Effector memory CD8-positive, alpha-beta T cell (primary cell): ENCODE results near the gene FHL2.
A peak's percentile ranks its signal among the peaks of the same experiment; 100 is the strongest.

Experiments
- ATAC-seq: fragments of 150-1000 bp; cut with Tn5 transposase; replicated peaks from 2 replicates; pipeline ENCODE4 v1.10.0; 2021; ENCODE audit warnings: mild to moderate bottlenecking, moderate library complexity
- DNase-seq, 3 experiments: peaks; one replicate each; pipeline ENCODE4 v3.0.0; 2021
- H3K27ac Mint-ChIP-seq, 2 donors: one replicate each; pipeline ENCODE4 v1.8.0; 2022; ENCODE audit warnings: mild to moderate bottlenecking in 2 of 2, mixed read lengths in 2 of 2, moderate library complexity in 2 of 2
- H3K27me3 Mint-ChIP-seq, 2 donors: one replicate each; pipeline ENCODE4 v1.8.0; 2022; ENCODE audit warnings: mixed read lengths in 2 of 2
- H3K36me3 Mint-ChIP-seq: one replicate; pipeline ENCODE4 v1.8.0; 2022; ENCODE audit warnings: mild to moderate bottlenecking, moderate library complexity, mixed read lengths; ENCODE audit not compliant: insufficient read depth
- H3K4me1 Mint-ChIP-seq, 2 donors: one replicate each; pipeline ENCODE4 v1.8.0; 2022; ENCODE audit warnings: low read depth in 2 of 2, mixed read lengths in 2 of 2
- H3K4me3 Mint-ChIP-seq, 2 donors: one replicate each; pipeline ENCODE4 v1.8.0; 2022; ENCODE audit warnings: mild to moderate bottlenecking in 2 of 2, mixed read lengths in 2 of 2, moderate library complexity in 2 of 2
- H3K9me3 Mint-ChIP-seq, 2 donors: one replicate each; pipeline ENCODE4 v1.8.0; 2022; ENCODE audit warnings: mixed read lengths in 2 of 2

FHL2 gene

DNA sequence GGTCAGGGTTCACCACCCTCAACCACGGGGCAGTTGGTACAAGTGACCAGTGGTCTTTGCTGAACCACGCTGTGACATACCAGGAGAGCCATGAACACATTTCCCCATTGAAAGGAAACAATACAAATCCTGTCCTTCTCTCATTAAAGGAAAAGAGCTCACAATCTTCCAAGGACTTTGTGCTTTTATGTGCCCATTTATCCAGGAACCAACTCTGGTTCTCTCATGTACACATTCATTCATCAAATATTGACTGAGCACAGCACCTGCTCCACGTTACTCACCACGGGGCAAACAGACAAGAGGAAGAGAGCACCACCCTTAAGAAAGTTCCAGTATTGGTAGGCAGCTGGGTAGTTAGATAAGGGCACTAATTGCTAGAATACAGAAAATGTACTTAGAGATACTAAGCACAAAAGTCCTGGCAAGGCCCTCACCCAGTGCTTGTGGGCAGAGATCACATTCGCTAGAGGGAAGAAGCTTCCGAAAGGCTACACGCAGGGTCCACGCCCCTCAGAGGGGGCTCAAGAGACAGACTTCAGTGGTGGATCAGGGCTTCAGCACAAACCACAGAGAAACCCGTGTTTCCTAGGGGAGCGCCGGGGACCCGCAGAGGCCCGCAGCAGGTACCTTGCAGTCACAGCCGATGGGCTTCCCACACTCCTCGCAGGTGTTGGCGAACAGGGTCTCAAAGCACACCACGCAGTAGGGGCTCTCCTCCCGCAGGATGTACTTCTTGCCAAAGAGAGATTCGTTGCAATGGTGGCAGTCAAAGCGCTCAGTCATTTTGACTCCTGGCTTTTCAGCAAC is 12.9 kb downstream of the FHL2 start:
- no peak for DNase-seq
- H3K36me3 Mint-ChIP-seq = no peaks in the 10 kb centered on the region
- no peaks in the 10 kb centered on the region for H3K9me3 Mint-ChIP-seq
- ATAC-seq = no peak
- H3K4me1 Mint-ChIP-seq = no peaks in the 10 kb centered on the region
- no peak overlapping the region for H3K27ac Mint-ChIP-seq
- peaks cover 13 to 40% of the 10 kb centered on the region in 2 donors for H3K27me3 Mint-ChIP-seq
- H3K4me3 Mint-ChIP-seq = no peak overlapping the region

GRCh38 chr2:105384861-105385260 is 14.0 kb downstream of the FHL2 start:
- ATAC-seq (no peak), DNase-seq (no peak)
- Mint-ChIP-seq H3K4me3 (no peak overlapping the region), H3K36me3 (no peaks in the 10 kb centered on the region), H3K4me1 (no peaks in the 10 kb centered on the region), H3K27ac (no peak overlapping the region), H3K9me3 (no peaks in the 10 kb centered on the region), H3K27me3 (peaks cover 13 to 40% of the 10 kb centered on the region in 2 donors)

DNA sequence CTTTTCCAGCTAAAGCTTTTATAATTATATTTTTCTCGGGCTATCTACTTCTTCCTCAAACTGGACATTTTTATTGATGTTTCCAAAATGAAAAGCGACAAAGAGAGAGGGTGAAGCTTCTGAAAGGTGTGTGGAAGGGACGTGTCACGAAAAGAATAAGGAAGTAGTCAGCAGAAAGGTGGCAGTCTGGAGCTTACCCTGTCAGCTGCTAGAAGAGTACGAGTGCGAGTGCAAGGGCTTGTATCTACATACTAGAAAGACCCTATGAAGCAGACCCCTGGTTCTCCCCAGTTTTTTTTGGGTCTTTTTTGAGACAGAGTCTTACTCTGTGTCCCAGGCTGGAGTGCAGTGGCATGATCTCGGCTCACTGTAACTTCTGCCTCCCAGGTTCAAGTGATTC is 14.6 kb downstream of the FHL2 start:
- no peak overlapping the region for H3K27ac Mint-ChIP-seq
- no peaks in the 10 kb centered on the region for H3K9me3 Mint-ChIP-seq
- no peak overlapping the region for H3K4me3 Mint-ChIP-seq
- H3K4me1 Mint-ChIP-seq = no peaks in the 10 kb centered on the region
- ATAC-seq (no peak), DNase-seq (no peak)
- H3K27me3 Mint-ChIP-seq = peaks cover 13 to 40% of the 10 kb centered on the region in 2 donors
- H3K36me3 Mint-ChIP-seq = no peaks in the 10 kb centered on the region

GRCh38 chr2:105383432-105384166 is 15.3 kb downstream of the FHL2 start:
- ATAC-seq (no peak), DNase-seq (no peak)
- Mint-ChIP-seq H3K9me3 (no peaks in the 10 kb centered on the region), H3K36me3 (no peaks in the 10 kb centered on the region), H3K4me3 (no peak overlapping the region), H3K27ac (no peak overlapping the region), H3K4me1 (no peaks in the 10 kb centered on the region), H3K27me3 (peaks cover 13 to 40% of the 10 kb centered on the region in 2 donors)

DNA sequence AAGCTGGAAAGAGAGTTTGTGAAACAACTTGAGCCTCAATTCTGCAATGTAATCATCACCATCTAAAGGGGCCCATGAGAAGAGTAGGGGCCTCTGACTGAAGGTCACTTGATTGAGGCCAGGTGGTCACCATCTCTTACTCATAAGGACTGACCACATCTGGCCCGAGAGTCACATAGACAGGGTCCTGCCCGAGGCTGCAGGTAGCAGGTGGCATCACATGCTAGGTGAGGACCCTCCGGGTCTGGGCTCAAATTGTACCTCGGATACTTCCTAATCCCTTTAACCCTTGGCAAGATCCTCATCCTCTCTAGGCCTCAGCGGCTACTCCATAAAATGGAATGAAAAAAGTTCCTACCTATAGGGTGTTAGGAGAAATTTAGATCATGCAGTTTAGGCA is 16.7 kb downstream of the FHL2 start:
- H3K4me3 Mint-ChIP-seq = no peak overlapping the region
- no peaks in the 10 kb centered on the region for H3K9me3 Mint-ChIP-seq
- no peaks in the 10 kb centered on the region for H3K4me1 Mint-ChIP-seq
- no peaks in the 10 kb centered on the region for H3K36me3 Mint-ChIP-seq
- DNase-seq (no peak), ATAC-seq (no peak)
- H3K27me3 Mint-ChIP-seq = peaks cover 9 to 30% of the 10 kb centered on the region in 2 donors
- no peak overlapping the region for H3K27ac Mint-ChIP-seq

GRCh38 chr2:105381101-105381668 is 17.7 kb downstream of the FHL2 start:
- Mint-ChIP-seq H3K9me3 (no peaks in the 10 kb centered on the region), H3K36me3 (no peaks in the 10 kb centered on the region), H3K4me1 (no peaks in the 10 kb centered on the region), H3K27ac (no peak overlapping the region), H3K27me3 (peaks cover 9 to 28% of the 10 kb centered on the region in 2 donors), H3K4me3 (no peak overlapping the region)
- ATAC-seq (no peak), DNase-seq (no peak)

DNA sequence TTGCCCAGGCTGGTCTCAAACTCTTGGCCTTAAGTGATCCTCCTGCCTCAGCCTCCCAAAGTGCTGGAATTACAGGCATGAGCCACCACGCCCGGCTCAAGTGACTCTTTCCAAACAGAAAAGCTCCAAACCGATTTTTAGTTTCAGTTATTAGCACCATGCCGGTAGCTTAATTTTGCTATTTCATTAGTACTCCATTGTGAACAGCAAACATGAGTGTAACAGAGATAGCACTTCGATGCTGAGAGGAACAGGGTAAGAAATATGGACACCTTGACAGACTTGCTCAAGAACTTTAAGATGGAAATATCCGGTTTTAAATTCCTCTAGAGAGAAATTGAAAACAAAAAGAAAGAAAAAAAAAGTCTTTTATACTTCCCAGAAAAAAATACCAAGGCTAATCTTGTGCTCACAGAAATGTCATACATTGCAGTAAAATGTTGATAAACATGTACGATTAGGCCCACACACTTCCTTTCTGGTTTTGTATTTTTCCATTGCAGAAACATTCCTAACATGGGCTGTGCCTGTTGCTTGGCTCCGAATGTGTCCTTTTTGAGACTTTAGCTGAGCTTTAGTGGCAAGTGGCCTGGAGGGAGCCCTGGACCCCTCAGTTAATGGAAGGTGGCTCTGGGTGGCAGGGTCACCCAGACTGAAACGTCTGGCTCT is 18.3 kb downstream of the FHL2 start:
- no peaks in the 10 kb centered on the region for H3K9me3 Mint-ChIP-seq
- no peak overlapping the region for H3K27ac Mint-ChIP-seq
- peaks cover 9 to 23% of the 10 kb centered on the region in 2 donors for H3K27me3 Mint-ChIP-seq
- no peak overlapping the region for H3K4me3 Mint-ChIP-seq
- no peaks in the 10 kb centered on the region for H3K4me1 Mint-ChIP-seq
- ATAC-seq = no peak
- no peaks in the 10 kb centered on the region for H3K36me3 Mint-ChIP-seq
- DNase-seq = no peak

GRCh38 chr2:105379741-105380186 is 19.1 kb downstream of the FHL2 start:
- Mint-ChIP-seq H3K27ac (peak overlapping the region in 1 of 2 donors; percentile 3), H3K4me3 (no peak overlapping the region), H3K27me3 (peaks cover under 1 to 15% of the 10 kb centered on the region in 2 donors), H3K9me3 (no peaks in the 10 kb centered on the region), H3K36me3 (no peaks in the 10 kb centered on the region), H3K4me1 (peaks cover 0 to 4% of the 10 kb centered on the region in 2 donors)
- no peak for DNase-seq
- ATAC-seq = no peak

GRCh38 chr2:105378921-105379383 is 19.9 kb downstream of the FHL2 start:
- DNase-seq (no peak), ATAC-seq (no peak)
- no peak overlapping the region for H3K4me3 Mint-ChIP-seq
- no peaks in the 10 kb centered on the region for H3K9me3 Mint-ChIP-seq
- H3K27ac Mint-ChIP-seq = no peak overlapping the region
- H3K4me1 Mint-ChIP-seq = peaks cover 4 to 12% of the 10 kb centered on the region in 2 donors
- no peaks in the 10 kb centered on the region for H3K36me3 Mint-ChIP-seq
- peaks cover 0 to 8% of the 10 kb centered on the region in 2 donors for H3K27me3 Mint-ChIP-seq

GRCh38 chr2:105378276-105378840 is 20.5 kb downstream of the FHL2 start:
- DNase-seq (no peak), ATAC-seq (no peak)
- Mint-ChIP-seq H3K36me3 (no peaks in the 10 kb centered on the region), H3K9me3 (no peaks in the 10 kb centered on the region), H3K4me3 (no peak overlapping the region), H3K4me1 (peaks cover 10 to 17% of the 10 kb centered on the region in 2 donors), H3K27ac (no peak overlapping the region), H3K27me3 (peaks cover 0 to 2% of the 10 kb centered on the region in 2 donors)

- ATAC-seq (no peak), DNase-seq (no peak)
- Mint-ChIP-seq H3K9me3 (no peaks in the 10 kb centered on the region), H3K27me3 (no peaks in the 10 kb centered on the region), H3K36me3 (no peaks in the 10 kb centered on the region), H3K4me1 (peaks cover 14 to 22% of the 10 kb centered on the region in 2 donors), H3K27ac (no peak overlapping the region), H3K4me3 (no peak overlapping the region)
Measured at GRCh38 chr2:105377871-105378270, 21.0 kb downstream of the FHL2 start.

DNA sequence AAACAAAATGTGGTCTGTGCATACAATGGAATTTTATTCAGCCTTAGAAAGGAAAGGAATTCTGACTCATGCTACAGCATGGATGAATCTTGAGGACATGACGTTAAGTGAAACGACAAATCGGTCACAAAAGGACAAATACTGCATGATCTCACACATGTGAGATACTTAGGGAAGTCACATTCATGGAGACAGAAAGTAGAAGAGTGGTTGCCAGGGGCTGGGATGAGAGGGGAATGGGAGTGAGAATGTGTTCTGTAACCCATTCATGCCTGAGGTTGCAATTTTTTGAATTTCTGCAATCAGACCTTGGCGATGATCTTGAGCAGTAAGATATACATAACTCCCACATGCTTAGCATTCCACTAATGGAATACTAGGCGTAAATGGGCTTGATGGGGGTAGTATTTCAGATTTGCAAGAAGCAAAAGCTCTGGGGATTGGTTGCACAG is 22.0 kb downstream of the FHL2 start:
- H3K4me1 Mint-ChIP-seq = peaks cover 15 to 23% of the 10 kb centered on the region in 2 donors
- no peaks in the 10 kb centered on the region for H3K36me3 Mint-ChIP-seq
- ATAC-seq = no peak
- H3K9me3 Mint-ChIP-seq = no peaks in the 10 kb centered on the region
- H3K27me3 Mint-ChIP-seq = no peaks in the 10 kb centered on the region
- no peak for DNase-seq
- H3K27ac Mint-ChIP-seq = no peak overlapping the region
- H3K4me3 Mint-ChIP-seq = no peak overlapping the region

GRCh38 chr2:105376010-105376409 is 22.8 kb downstream of the FHL2 start:
- Mint-ChIP-seq H3K36me3 (no peaks in the 10 kb centered on the region), H3K4me3 (no peak overlapping the region), H3K27me3 (no peaks in the 10 kb centered on the region), H3K9me3 (no peaks in the 10 kb centered on the region), H3K4me1 (peaks cover 15 to 23% of the 10 kb centered on the region in 2 donors), H3K27ac (no peak overlapping the region)
- ATAC-seq (no peak), DNase-seq (no peak)
